DOHH2 (cell line): Measurements from ENCODE around the gene TTC13.

ENCODE experiments used
- EZH2phosphoT487 ChIP-seq: fragments of 200-600 bp; sonication (generic); IDR thresholded peaks from 2 replicates; pipeline ENCODE4 v1.6.1; 2017; ENCODE audit warnings: borderline replicate concordance, mild to moderate bottlenecking, antibody characterized with exemption, low read length, moderate library complexity, mixed read lengths
- TF ChIP-seq, protein P1 (sequence below): fragments of 200-600 bp; sonication (generic); IDR thresholded peaks from one replicate; pipeline ENCODE4 v1.5.1; 2014; ENCODE audit warnings: antibody characterized with exemption, mild to moderate bottlenecking, low read depth, low read length; ENCODE audit not compliant: poor library complexity, severe bottlenecking

DNA sequence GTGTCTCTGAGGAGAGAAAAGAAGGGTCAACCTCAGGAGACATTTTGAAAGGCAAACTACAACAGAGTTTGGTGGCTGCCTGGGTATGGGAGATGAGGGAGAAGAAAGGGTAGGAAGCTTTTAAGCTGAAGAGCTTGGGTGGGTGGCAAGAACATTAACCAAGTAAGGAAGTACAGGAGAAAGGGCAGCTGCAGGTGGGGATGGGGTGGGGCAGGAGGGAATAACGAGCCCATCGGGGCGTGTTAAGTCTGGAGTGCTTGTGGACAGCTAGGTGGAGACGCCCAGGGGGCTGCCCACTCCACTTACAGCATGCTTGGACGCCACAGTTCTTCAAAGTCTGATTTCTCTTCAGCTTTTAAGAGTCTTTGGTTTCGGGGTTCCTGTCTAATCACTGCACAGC, 42.8 kb downstream of the TTC13 start:
- TF ChIP-seq, protein P1, sequence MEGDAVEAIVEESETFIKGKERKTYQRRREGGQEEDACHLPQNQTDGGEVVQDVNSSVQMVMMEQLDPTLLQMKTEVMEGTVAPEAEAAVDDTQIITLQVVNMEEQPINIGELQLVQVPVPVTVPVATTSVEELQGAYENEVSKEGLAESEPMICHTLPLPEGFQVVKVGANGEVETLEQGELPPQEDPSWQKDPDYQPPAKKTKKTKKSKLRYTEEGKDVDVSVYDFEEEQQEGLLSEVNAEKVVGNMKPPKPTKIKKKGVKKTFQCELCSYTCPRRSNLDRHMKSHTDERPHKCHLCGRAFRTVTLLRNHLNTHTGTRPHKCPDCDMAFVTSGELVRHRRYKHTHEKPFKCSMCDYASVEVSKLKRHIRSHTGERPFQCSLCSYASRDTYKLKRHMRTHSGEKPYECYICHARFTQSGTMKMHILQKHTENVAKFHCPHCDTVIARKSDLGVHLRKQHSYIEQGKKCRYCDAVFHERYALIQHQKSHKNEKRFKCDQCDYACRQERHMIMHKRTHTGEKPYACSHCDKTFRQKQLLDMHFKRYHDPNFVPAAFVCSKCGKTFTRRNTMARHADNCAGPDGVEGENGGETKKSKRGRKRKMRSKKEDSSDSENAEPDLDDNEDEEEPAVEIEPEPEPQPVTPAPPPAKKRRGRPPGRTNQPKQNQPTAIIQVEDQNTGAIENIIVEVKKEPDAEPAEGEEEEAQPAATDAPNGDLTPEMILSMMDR: no peak
- no peak for TF ChIP-seq EZH2phosphoT487
